Stimulated activated CD4-positive, alpha-beta T cell treated with anti-CD3 and anti-CD28 coated beads, Interleukin-15, amount 100 ng/mL, for 48 hours (primary cell): ENCODE data around the gene UNCX.

Experiments
- DNase-seq, 2 donors: peaks; one replicate each; pipeline ENCODE4 v3.0.0-alpha.2; 2020; ENCODE audit warnings: low read depth in 2 of 2

The UNCX gene

GRCh38 chr7:1218541-1219165, 14.0 kb upstream of the UNCX start:
- no peak for DNase-seq

DNA sequence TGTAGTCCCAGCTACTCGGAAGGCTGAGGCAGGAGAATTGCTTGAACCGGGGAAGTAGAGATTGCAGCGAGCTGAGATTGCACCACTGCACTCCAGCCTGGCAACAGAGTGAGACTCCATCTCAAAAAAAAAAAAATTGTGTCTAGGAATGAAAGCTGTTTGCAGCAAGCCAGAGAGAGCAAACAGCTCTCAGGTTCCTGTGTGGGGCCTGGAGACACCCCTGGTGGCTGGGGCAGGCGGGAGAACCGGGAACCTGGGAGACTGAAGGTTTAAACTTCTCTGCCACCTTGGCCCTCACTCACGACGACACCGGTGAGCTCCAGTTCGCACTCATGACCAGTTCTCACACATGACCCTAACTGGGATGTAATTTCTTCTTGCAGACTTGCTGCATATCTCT, 13.2 kb upstream of the UNCX start:
- DNase-seq = no peak

DNA sequence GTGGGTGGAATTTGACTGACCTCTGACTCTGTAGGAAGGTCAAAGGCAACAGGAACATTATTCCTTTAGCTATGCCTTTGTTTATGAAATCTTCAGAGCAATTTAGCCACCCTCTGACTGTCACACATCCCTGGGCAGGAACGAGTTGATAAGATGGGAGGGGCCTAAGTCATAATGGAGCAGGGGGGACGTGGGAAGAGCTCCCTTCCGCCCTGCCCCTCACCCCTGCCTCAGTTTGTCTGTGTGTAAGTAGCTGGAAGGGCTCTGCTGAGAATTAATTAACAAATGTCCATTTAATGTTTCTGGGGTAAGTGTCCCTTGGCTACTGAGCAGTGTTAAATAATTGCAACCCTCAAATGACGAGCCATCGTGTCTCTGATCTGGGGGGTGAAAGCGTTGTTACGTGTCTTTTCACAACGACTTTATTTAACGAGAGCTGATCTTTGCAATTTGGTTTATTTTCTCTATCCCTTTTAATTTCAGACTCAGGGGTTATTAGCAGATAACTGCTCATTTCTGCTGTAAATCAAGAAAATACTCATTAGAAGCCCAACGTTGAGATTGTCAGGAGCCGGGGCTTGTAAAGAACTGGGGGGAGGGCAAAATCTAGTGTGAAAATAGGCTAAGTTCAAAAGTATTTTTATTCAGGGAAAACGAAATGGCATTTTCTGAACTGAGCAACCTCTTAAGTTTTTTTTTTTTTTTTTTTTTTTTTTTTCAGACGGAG, 12.5 kb upstream of the UNCX start:
- DNase-seq = no peak

DNA sequence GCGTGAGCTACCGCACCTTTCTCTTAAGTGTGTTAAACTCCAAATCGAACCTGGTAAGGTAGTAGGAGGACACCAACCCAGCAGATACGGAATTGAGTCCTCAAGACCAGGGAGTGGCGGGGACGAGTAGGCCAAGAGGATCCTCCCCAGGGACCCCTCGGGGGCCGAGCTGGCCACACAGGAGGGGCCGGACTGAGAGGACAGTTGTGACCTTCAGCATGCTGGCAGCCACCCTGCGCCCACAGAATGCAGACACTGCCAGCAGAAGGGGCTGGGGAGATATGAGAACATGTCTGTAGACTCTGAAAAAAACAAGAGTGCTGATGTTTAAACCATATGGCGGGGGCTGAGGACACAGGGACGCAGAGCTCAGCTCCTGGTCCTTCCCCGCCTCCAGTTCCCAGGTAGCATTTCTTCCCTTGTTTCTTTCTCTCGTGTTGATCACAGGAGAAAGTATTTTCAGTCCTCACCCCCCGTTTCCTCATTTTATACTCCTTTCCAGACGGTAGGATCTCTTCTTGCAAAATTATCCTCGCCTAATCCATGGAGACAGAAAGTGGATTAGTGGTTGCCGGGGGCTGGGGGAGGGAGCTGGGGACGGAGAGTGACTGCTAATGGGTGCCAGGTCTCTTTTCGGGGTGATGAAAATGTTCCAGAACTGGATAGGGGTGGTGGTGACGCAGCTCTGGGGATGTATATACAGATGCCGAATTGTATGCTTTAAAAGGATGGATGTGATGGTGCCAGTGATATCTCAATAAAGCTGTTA, 11.5 kb upstream of the UNCX start:
- DNase-seq = no peak

DNA sequence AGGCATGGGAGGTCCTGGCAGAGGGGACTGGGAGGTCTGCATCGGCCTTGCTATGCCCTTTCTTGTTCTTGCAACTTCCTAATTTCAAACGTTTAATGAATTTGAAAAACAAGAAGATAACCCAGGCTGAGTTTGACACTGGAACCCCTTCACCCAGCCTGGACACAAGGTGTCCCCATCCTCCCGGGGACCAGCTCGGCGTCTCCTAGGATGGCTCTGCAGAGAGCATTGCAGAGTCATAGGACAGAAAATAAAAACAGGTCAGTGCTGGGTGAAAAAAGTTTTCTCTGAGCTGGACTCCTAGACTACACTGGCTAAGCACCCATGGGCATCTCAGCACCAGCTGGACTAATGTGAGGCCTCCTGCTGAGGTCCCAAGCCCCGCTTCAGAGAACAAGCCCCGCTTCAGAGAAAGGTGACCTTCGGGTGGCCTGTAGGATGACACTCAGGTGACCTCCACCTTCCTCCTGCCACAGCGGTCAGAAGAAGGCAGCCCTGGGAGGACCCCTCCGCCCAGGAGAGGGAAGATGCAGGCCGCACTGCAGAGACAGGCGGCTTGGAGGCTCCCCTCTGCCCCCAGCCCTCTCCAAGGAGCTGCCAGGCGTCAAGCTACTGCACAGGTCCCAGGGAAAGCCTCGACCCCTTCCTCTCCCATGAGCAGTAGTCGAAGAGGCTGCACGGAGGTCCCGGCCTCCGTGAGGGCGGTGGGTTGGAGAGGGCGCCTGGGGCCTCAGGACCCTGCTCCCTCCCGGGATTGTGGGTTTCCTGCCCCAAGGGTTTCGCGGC, 9.3 kb upstream of the UNCX start:
- DNase-seq = no peak

- DNase-seq = no peak
These were observed 8.5 kb upstream of the UNCX start for GRCh38 chr7:1224086-1224716.

- no peak for DNase-seq
These were observed 7.6 kb upstream of the UNCX start for GRCh38 chr7:1225030-1225429.

DNA sequence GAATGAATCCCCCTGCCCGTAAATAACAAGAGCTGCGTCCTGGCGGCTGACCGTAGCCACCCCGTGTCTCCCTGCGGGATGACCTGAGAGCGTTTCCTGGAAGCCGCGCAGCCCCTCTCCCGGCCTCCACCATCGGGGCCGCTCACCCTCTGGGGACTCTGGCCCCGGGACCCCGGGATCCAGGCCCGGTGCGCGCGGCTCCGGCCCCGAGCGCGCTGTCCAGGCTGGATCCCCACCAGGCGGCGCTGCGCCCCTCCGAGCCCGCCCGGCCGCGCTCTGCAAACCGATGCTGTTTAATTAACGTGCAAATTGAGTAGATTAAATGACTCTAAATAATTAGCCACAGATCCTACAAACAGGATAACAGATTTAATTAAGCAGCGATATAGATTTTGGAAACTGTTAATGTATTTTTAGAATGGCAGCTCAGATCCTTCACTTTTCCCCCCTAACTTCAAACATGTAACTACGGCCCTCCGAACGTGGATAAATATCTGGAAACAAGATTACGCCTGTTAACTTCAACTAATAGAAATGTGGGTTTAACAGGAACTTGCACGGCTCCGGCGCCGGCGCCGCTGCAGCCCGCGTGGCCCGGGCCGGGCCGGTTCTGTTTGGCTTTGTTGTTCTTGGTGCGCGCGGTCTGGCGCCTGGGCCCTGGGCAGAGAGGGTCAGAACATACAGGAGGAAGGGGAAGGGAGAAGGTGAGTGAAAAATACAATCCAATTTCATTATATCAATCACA, 7.1 kb upstream of the UNCX start:
- peak in 1 of 2 donors; percentile 31 for DNase-seq

GRCh38 chr7:1226186-1226901, 6.3 kb upstream of the UNCX start:
- DNase-seq = no peak

DNA sequence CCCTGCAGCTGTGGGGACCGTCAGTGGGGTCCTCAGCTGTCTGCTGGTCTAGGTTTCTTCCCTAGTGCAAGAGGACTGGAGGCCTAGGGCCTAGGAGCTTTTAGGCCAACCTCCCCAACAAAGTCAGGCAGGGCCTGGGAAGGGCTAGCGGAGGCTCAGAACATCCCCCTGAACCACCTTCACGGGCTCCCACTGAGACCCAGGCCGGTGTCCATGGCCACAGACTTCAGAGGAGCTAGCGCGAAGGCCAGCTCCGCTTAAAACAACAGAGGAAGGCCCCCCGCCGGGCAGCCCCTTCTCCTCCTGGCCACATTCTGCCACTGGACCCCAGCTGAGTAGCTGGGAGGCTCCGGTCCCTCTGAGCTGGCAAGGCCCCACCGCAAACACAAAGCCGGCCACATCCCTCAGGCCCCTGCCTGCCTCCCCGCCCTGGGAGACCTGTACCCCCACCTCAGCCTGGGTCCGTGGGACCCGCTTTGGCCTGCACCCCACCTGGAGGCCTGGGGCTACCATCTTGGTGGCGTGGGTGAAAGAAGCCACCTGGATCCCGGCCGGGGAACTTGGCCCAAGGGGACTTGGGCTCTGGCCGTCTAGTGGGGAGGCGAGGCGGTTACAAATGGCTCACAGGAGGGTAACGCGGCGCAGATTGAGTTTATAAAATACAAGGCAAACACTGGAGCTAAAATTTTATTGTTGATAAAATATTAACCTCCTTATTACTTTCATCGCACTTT, 5.4 kb upstream of the UNCX start:
- no peak for DNase-seq

DNA sequence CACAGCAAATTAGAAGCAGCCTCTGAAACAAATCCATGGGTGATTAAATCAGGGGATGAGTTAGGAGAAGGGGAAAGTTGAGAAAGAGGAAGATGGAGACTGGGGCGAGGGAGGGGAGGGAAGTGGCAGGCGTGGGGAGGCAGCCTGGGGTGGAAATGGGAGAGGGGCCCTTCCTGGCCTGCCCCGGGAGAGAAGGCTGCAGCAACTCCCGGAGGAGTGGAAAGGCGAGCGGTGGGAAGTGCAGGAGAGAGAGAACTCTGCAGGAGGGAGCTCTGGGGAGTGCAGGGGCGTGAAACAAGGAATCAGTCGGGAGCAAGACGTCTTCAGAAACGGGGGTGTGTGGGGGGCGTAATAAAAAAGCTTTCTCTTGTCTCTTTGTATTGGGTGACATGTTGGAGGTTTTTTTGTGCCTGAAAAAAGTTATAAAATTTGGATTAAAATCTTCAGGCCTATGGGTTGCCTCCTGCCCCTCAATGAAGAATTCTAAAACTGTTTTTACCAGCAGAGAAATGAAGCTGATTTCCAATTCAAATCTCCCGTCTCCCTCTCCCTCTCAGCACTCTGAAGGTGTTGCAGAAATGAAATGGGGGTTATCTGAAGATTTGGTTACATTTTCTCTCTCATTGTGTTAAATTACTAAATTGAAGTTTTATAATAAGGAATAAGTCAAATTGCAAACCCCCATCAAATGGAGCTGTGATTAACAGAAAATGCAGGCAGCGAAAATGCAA, 4.7 kb upstream of the UNCX start:
- DNase-seq = no peak

- no peak for DNase-seq
These were observed 4.0 kb upstream of the UNCX start for GRCh38 chr7:1228545-1229201.

DNA sequence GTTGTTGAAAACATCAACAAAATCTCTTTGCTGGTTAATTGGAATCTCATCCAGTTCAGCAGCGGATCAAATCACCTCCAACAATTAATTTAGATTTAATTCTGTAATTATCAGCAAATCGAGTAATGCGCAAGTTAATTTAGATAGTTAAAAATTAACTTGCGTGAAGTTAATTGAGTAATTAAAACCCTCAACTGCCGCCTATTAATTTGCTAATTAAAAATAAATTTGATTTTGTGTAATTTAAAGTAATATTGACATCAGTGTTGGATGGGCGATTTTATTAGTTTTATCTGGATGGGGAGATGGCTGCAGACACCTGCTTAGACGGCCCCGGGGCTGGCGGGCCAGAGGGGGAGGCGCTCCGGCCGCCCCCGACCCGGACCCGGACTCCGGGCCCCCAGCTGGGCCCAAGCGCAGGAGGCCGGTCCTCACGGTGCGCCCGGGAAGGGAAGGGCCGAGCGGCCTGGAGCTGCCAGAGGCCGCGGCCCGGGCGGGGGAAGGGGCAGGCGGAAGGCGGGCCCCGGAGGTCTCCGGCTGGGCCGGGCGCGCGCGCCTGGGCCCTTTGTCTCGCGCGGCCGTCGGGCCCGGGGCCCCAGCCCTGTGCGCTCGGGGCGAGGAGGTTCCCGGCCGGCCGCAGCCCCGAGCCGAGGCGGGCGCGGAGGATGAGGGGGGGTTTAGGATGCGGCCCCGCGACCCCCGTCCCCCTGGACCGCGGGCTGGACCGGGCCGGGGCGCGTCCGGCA, 3.3 kb upstream of the UNCX start:
- no peak for DNase-seq

- DNase-seq = no peak
These were observed 2.7 kb upstream of the UNCX start for GRCh38 chr7:1229956-1230355.

DNA sequence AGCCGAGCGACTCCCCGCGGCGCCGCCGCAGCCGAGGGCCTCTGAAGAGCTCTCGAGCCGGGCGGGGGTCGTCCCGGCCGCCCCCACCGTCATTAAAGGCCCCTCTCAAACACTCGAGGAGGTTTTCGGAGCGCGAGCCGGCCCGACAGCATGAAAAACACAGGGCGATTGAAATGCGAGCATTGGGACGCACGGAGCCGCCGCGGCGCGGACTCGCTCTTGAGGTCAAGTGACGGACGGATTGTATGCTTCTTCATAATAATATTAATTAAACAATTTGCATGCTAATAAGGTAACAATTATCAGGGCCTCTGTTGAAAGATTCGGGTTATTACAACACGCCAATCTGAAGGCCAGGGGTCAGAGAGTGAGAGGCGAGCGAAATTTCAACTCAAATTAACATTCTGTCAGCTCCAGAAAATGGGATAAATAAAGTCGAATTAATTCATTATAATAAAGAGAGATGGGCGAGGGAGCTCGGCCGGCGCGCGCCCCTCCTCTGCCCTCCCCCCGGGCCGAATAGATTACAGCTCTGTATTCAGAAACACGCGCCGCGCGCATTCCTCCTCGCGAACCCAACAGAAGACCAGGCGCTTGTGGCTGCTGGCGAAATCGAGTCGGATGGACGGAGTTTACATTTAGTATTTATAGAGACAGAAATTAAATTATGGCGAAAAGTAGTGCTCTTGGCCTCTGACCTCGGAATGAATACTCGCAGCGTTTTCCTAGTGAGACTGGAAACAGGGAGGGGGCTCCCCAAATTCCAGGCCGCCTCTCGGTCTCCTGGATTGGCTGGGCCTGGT, 2.1 kb upstream of the UNCX start:
- no peak for DNase-seq

GRCh38 chr7:1231214-1232102, 1.2 kb upstream of the UNCX start:
- no peak for DNase-seq
